Measurements from ENCODE around the gene FAAH. TPM values are rescaled to one million over a fixed set of nuclear protein-coding genes. Genes with fewer than 3 reads are reported as not detected.

FAAH gene
- total RNA-seq, 1 donor from 2014 or later = 38.6 TPM

- H3K4me3 Mint-ChIP-seq (ENCODE audit: low read depth) = no peak overlapping the region
- TF ChIP-seq CTCF (IDR thresholded peaks at IDR 0.05; ENCODE audit: unreplicated experiment) = no peak
- peaks cover 4% of the 10 kb centered on the region for H3K4me1 Mint-ChIP-seq (ENCODE audit: low read depth)
- H3K9me3 Mint-ChIP-seq (ENCODE audit: low read depth) = no peaks in the 10 kb centered on the region
- no peak for DNase-seq (ENCODE audit: low spot score, unreplicated experiment)
- H3K27ac Mint-ChIP-seq = no peak overlapping the region
- H3K36me3 Mint-ChIP-seq (ENCODE audit: insufficient read depth) = no peaks in the 10 kb centered on the region
- peaks cover 98% of the 10 kb centered on the region for H3K27me3 Mint-ChIP-seq
Observed at GRCh38 chr1:46450160-46450517, 56.0 kb downstream of the FAAH start.

- no peak for TF ChIP-seq CTCF (IDR thresholded peaks at IDR 0.05; ENCODE audit: unreplicated experiment)
Observed at GRCh38 chr1:46451948-46452930, 58.1 kb downstream of the FAAH start.

GRCh38 chr1:46452931-46453325 lies 58.8 kb downstream of the FAAH start:
- H3K36me3 Mint-ChIP-seq (ENCODE audit: insufficient read depth) = no peaks in the 10 kb centered on the region
- no peak for TF ChIP-seq CTCF (IDR thresholded peaks at IDR 0.05; ENCODE audit: unreplicated experiment)
- peaks cover 4% of the 10 kb centered on the region for H3K4me1 Mint-ChIP-seq (ENCODE audit: low read depth)
- H3K27ac Mint-ChIP-seq = no peak overlapping the region
- no peak overlapping the region for H3K4me3 Mint-ChIP-seq (ENCODE audit: low read depth)
- H3K9me3 Mint-ChIP-seq (ENCODE audit: low read depth) = no peaks in the 10 kb centered on the region
- no peak for DNase-seq (ENCODE audit: low spot score, unreplicated experiment)
- peaks cover 85% of the 10 kb centered on the region for H3K27me3 Mint-ChIP-seq

More at GRCh38 chr1:46451948-46452930, 58.1 kb downstream of the FAAH start:
- no peaks in the 10 kb centered on the region for H3K36me3 Mint-ChIP-seq (ENCODE audit: insufficient read depth)
- no peak for DNase-seq (ENCODE audit: low spot score, unreplicated experiment)
- H3K27ac Mint-ChIP-seq = no peak overlapping the region
- H3K9me3 Mint-ChIP-seq (ENCODE audit: low read depth) = no peaks in the 10 kb centered on the region
- peaks cover 4% of the 10 kb centered on the region for H3K4me1 Mint-ChIP-seq (ENCODE audit: low read depth)
- no peak overlapping the region for H3K4me3 Mint-ChIP-seq (ENCODE audit: low read depth)
- peaks cover 86% of the 10 kb centered on the region for H3K27me3 Mint-ChIP-seq

- H3K27me3 Mint-ChIP-seq = peaks cover 86% of the 10 kb centered on the region
- H3K27ac Mint-ChIP-seq = no peak overlapping the region
- no peak overlapping the region for H3K4me3 Mint-ChIP-seq (ENCODE audit: low read depth)
- no peaks in the 10 kb centered on the region for H3K9me3 Mint-ChIP-seq (ENCODE audit: low read depth)
- peaks cover 3% of the 10 kb centered on the region for H3K4me1 Mint-ChIP-seq (ENCODE audit: low read depth)
- DNase-seq (ENCODE audit: low spot score, unreplicated experiment) = no peak
- H3K36me3 Mint-ChIP-seq (ENCODE audit: insufficient read depth) = no peaks in the 10 kb centered on the region
- TF ChIP-seq CTCF (IDR thresholded peaks at IDR 0.05; ENCODE audit: unreplicated experiment) = no peak
Observed at GRCh38 chr1:46453449-46453848, 59.3 kb downstream of the FAAH start.

GRCh38 chr1:46455951-46456350 lies 61.8 kb downstream of the FAAH start:
- Mint-ChIP-seq H3K9me3 (ENCODE audit: low read depth) (no peaks in the 10 kb centered on the region), H3K4me3 (ENCODE audit: low read depth) (no peak overlapping the region), H3K27me3 (peaks cover 84% of the 10 kb centered on the region), H3K4me1 (ENCODE audit: low read depth) (no peaks in the 10 kb centered on the region), H3K36me3 (ENCODE audit: insufficient read depth) (no peaks in the 10 kb centered on the region), H3K27ac (no peak overlapping the region)
- no peak for TF ChIP-seq CTCF (IDR thresholded peaks at IDR 0.05; ENCODE audit: unreplicated experiment)
- DNase-seq (ENCODE audit: low spot score, unreplicated experiment) = no peak
